ENCODE measurements around the gene PLAGL1.

PLAGL1 gene

GRCh38 chr6:144007478-144008119 lies 460 bp downstream of the PLAGL1 start:
- DNase-seq = no peak

- no peak for DNase-seq
Observed at GRCh38 chr6:144006736-144007477, 1.2 kb downstream of the PLAGL1 start.

DNA sequence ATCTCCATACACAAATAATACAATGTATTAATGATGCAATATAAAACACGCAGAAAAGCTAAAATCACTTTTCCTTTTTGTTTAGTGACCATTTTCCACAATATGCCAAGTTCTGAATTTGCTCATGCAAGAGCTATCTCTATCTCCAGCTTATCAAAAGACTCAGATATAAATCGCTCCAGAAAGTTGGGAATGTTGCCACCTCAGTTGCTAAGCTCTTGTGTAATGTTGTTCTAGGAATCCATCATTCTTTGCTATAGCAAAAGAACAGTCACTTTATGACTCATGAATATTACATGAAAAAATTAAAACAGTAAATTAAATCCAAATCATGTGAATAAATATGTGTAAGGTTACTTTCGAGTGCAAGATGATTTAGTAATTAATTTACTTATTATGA lies 8.7 kb downstream of the PLAGL1 start:
- no peak for DNase-seq

DNA sequence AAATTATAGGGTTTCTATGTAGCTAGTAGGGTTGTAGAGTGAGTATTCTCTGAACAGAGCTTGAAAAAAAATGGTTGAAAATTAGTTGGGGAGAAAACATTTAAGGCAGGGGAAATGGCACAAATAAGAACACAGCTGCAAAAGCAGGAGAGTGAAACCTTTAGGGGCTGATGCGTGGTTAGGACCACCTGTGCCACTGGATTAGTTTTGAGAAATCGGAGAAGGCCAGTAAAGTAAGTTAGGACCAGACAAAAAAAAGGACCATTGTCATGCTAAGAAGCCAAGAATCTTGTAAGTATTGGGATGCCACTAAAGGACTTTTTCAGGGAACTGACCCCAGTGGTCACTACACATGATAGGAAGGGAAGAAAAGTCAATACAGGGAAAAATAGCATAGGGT lies 9.4 kb downstream of the PLAGL1 start:
- DNase-seq = no peak

GRCh38 chr6:143993965-143994646 lies 14.0 kb downstream of the PLAGL1 start:
- no peak for DNase-seq

- DNase-seq = no peak
Observed at GRCh38 chr6:143992285-143992684, 15.8 kb downstream of the PLAGL1 start.

DNA sequence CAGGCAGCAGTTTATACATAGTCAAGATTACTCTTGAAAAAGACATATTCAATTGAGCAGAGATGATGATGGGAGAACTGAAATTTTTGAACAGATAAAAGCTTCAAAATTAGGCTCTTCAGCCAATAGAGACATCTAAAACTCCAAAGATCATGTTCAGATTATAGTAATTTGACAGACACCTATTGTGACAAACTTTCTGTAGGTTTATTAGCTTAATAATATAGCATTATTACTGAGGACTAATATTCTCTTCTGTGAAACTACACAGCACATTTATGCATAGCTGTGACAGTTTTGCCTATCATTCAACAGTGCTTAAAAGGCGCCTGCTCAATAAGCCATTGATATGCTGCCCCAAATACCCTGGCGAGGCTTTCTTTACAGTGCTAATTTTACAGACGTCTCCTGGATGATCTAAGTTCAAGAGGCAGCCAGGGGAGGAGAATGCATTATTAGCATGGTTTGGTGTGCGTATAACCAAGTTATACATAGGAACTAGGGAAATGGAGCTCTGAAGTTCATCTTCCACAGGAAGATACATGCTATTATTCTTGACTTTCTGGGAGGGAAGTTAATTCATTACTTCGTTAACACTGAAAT lies 21.5 kb downstream of the PLAGL1 start:
- DNase-seq = no peak

DNA sequence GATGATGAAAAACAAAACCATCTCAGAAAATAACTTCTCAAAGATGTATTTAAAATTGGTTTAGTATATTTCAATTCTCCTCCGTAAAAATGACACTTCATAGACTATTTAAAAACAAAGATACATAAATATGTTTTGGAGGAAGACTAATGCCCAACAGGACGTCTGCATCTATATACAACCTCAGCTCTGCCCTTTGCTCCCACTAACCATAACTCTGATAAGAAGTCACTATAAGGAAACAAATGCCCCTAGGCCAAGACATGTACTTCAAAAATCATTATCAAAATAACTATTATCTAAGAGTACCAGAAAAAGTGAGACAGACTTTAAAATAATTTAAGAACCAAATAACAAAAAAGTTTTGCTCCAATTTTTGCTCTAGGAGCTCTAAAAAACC lies 23.4 kb downstream of the PLAGL1 start:
- DNase-seq = no peak

DNA sequence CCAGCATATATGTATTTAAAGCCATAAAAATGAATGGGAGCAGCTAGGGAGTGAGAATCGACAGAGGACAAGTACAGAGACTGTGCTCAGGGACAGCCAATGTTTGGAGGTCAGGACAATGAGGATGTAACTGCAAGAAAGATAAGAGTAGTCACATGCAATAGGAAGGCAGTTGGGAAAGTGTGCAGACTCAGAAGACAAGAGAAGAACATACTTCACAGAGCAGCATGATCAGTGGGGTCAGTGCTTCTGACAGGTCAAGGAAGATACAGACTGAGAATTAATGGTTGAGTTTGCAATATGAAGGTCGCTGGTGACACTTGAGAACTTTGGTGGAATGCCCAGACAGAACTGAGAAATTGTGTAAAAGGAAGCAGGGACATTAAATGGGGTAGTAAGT lies 25.1 kb downstream of the PLAGL1 start:
- no peak for DNase-seq

- no peak for DNase-seq
Observed at GRCh38 chr6:143980921-143981320, 27.1 kb downstream of the PLAGL1 start.

DNA sequence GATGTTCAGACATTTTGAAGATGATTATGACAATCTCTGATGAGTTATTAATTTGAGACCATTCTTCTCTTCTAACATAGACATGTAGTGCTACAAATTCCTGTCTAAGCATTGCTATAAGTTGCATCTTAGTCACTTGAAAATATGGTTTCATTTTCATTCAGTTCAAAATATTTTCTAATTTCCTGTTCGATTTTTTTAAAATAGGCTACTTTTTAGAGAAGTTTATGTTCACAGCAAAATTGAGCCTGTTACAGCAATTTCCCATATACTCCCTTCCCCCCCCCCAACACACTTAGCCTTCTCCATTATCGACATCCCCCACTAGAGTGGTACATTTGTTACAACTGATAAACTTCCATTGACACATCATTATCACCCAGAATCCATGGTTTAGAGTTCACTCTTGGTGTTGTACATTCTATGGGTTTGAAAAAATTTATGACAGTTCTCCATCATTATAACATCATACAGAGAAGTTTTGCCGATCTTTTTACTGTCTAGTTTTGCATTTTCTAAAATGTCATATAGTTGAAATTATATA lies 31.2 kb downstream of the PLAGL1 start:
- DNase-seq = no peak

DNA sequence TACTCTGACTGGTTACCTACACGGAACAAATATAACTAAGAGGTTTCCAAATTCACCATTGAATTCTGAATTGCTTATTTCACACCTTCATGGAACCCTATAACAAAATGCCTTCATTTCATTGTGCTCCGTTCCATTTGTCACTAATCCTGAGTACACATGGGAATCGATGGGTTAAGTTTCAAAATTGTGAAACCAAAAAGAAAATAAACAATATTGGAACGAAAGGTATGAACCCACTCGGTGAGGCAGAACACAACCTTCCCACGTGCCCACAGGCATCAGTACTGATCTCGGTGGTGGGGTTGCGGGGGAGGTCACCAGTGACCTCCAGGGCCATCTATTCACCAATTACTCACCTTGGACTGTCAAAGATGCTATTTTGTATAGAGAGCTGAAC lies 34.0 kb downstream of the PLAGL1 start:
- DNase-seq = no peak

DNA sequence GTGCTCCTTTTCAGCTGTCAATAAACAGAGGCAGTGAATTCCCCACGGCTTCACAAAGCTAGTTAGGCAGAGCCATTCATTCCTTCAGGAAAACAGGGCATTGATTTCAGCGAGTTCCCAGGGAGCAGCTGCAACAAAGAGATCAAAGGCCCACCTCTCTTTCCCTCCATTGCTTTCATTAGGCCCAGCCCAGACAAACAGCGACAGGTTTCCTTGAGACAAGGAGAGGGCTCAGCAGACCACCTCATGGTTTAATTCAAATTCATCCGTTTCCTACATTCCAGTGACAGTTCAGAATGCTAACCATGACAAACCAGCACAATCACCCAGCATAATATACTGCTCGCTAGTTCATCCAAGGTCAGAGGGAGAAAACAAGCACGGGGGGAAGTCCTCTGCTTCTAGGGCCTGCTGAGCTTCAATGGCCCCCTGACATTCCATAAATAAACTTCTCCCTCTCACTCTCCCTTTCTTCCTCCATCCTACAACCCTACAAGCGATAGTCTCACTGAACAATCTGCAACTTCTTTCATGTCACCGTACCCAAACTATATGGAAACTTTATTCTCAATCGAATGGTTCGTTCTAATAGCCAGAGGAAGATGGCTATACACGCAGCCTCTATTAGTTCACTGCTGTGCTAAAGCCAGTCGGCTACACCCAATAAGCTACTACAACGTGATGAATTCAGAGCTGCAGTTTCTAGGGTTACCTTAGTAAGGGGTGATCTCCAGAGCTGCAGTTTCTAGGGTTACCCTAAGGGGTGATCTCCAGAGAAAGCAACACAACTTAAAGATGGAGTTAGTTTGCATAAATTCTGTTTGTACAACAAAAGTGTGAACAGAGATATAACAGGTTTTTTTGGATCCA lies 34.7 kb downstream of the PLAGL1 start:
- DNase-seq = no peak

DNA sequence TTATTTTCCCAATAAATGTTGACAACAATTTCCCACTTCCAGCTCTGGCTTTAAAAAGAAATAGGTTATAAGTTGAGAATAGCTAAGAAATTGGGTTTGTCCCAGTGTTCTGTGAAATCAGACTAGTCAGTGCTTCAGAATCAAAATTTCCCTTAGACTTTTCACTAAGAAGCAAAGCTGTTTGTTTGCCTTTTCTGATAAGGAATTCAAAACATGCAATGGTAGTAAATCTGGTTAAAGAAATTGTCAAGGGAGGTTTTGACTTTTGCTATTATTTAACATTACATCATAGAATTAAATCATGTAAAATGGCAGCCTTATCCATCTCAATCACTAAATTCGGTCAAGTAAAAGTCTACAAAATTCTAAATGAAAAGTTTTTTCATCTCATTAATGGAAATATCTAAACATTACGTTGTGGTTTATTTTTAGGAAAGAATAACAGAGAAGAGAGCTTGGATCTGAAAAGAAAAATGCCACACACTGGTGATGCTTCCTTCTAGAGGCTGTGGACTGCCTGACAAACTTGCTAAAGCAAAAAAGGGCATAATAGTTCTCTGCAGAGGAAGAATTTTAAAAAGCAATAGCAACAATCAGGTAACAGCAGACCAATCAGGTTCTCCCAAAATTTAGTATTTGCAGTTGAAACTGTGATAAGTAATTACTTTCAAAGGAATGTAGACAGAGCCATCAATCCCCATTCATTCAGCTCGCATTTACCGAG lies 36.4 kb downstream of the PLAGL1 start:
- DNase-seq = no peak

DNA sequence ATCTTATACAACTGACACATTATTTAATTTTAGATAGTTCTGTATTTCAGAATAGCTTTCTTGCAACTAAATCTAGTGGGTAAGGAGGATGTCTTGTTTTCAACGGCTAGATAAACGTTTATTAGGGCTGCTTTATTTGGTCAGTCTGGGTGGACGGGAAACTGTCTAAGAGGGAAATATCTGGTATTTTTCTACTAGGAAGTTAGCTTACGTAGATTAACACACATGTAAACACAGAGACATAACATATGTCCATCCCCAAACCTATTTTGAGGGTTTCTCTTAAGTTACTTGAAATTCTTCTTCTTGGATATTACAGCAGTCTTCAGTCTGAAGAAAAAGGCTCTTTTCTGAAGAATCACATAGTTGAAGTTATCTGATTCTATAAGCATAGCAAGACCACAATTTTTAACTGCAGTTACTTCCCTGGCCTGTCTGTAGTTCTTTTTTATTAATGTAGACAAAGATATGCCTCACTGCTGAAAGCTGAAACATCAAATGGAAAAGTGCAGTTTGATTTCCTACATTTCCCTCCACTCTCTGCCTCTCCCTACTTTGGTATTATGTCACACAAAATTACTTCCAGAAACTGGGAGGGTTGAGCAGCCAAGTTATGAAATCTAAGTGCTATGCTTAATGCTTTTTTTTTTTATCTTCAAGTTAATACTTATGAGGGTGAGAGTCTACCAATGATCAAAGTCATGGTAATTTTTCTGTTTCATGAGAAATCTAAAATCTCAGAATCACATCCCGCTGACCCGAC lies 37.4 kb downstream of the PLAGL1 start:
- no peak for DNase-seq

GRCh38 chr6:143969077-143969476 lies 39.0 kb downstream of the PLAGL1 start:
- DNase-seq = no peak

DNA sequence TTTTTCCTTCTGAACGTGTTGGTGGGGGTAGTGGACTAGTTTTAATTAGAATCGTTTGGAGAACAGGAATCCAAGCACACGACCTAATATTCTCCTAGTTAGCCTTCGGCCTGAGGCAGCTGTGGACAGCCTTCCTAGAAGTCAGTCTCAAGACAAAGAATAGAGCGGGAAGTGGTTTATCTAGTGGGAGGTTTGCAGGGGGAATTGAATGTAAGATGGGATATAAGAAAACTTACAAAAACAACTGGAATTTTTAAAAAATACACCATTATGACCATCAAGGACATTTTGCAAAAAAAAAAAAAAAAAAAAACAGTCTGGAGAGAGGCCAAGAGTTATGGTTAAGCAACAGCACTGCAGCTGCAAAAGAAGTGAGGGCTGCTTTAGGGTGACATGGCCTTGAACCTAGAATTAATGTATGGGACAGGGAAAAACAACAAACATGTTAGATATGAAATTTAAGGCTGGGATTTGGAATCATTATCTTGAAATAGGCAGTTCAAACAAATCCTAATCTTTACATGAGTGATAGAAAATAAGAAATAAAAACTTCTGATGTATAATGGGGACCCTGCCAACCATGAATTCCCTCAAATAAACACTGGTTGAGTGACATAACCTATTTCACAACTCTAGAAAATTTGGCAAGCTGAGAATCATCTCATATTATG lies 40.2 kb downstream of the PLAGL1 start:
- no peak for DNase-seq

DNA sequence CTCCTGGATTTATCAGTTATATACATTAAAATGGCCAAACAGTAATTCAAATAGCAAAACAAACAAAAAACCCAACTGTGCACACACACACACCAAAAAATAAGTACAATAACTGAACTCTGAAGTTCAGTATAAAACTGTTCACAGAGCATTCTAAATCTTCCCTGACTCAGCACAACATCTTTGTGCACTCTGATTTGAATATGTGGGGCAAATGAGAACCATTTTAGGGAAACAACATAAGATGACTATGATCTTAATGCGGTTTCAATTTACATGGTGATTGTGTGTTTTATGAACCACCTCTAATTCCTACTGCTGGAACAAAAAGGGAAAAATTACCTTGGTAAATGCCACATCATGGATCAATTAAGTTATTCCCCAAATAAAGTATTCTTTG lies 41.7 kb downstream of the PLAGL1 start:
- no peak for DNase-seq

GRCh38 chr6:143965503-143966171 lies 42.4 kb downstream of the PLAGL1 start:
- no peak for DNase-seq

DNA sequence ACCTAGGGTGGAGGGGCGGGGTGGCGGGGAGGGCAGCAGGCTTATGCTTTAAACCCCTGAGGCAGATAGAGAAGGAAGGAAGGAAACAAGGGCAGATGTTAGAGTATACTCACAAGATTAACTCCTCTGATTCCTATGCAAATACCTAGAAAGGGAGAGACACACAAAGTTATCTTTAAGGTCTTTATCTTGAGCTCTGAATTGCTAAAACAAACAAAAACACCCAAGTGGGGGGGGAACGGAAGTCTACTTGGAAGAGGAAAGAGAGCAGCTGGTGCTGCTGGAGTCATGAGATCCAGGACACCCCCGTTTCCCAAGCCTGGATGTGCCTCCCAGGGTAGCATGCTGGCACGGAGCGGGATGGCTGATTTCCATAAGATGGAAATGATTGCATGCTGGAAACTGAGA lies 43.4 kb downstream of the PLAGL1 start:
- DNase-seq = no peak

All from NCI-H510A treated with DMSO at 0.1 percent for 48 hours (cell line).